NCI-H526 (cell line): Measurements from ENCODE around the gene VPS13D.

Experiments used
- DNase-seq, 2 experiments: peaks; one replicate each; lab custom pipeline; 2025; lab: John Stamatoyannopoulos, UW

Gene VPS13D

GRCh38 chr1:12407050-12407961 lies 177.5 kb downstream of the VPS13D start:
- peak; percentile 6 to 30 for DNase-seq

- DNase-seq: no peak
Measured at GRCh38 chr1:12407962-12408454, 178.2 kb downstream of the VPS13D start.

- DNase-seq: no peak
Measured at GRCh38 chr1:12408662-12409061, 178.8 kb downstream of the VPS13D start.

GRCh38 chr1:12409681-12410080 lies 179.9 kb downstream of the VPS13D start:
- DNase-seq: no peak

GRCh38 chr1:12410351-12410750 lies 180.5 kb downstream of the VPS13D start:
- no peak for DNase-seq

GRCh38 chr1:12411098-12411497 lies 181.3 kb downstream of the VPS13D start:
- DNase-seq: no peak

GRCh38 chr1:12411747-12412146 lies 181.9 kb downstream of the VPS13D start:
- DNase-seq: no peak

- DNase-seq: no peak
Measured at GRCh38 chr1:12412439-12412838, 182.6 kb downstream of the VPS13D start.

- no peak for DNase-seq
Measured at GRCh38 chr1:12413664-12414410, 184.0 kb downstream of the VPS13D start.

- no peak for DNase-seq
Measured at GRCh38 chr1:12414444-12415018, 184.7 kb downstream of the VPS13D start.

GRCh38 chr1:12415038-12415466 lies 185.2 kb downstream of the VPS13D start:
- DNase-seq: no peak

- no peak for DNase-seq
Measured at GRCh38 chr1:12416101-12416500, 186.3 kb downstream of the VPS13D start.

GRCh38 chr1:12416744-12417143 lies 186.9 kb downstream of the VPS13D start:
- DNase-seq: no peak

GRCh38 chr1:12417389-12417788 lies 187.6 kb downstream of the VPS13D start:
- DNase-seq: no peak

- DNase-seq: no peak
Measured at GRCh38 chr1:12420171-12420570, 190.3 kb downstream of the VPS13D start.

- no peak for DNase-seq
Measured at GRCh38 chr1:12422488-12422887, 192.7 kb downstream of the VPS13D start.

- no peak for DNase-seq
Measured at GRCh38 chr1:12424087-12424529, 194.3 kb downstream of the VPS13D start.

- no peak for DNase-seq
Measured at GRCh38 chr1:12424793-12425192, 195.0 kb downstream of the VPS13D start.

GRCh38 chr1:12426030-12426429 lies 196.2 kb downstream of the VPS13D start:
- DNase-seq: no peak

- no peak for DNase-seq
Measured at GRCh38 chr1:12428334-12428733, 198.5 kb downstream of the VPS13D start.

GRCh38 chr1:12430525-12430924 lies 200.7 kb downstream of the VPS13D start:
- no peak for DNase-seq

GRCh38 chr1:12432897-12433296 lies 203.1 kb downstream of the VPS13D start:
- no peak for DNase-seq
